ENCODE data around the gene ZBTB26.

DNA sequence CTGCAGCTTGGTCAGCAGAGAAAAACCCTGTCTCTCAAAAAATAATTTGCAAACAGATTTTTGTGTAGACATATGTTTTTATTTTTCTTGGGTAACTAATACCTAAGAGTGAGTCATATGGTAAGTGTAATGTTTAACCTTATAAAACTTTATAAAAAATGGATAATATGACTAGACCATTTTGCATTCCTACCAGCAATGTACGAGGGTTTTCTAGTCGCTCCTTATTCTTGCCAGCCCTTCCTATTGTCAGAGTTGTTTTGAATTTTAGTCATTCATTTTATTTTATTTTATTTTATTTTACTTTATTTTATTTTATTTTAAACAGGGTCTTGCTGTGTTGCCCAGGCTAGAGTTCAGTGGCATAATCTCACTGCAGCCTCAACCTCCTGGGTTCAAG, 47.3 kb upstream of the ZBTB26 start:
- TF ChIP-seq, protein P1, sequence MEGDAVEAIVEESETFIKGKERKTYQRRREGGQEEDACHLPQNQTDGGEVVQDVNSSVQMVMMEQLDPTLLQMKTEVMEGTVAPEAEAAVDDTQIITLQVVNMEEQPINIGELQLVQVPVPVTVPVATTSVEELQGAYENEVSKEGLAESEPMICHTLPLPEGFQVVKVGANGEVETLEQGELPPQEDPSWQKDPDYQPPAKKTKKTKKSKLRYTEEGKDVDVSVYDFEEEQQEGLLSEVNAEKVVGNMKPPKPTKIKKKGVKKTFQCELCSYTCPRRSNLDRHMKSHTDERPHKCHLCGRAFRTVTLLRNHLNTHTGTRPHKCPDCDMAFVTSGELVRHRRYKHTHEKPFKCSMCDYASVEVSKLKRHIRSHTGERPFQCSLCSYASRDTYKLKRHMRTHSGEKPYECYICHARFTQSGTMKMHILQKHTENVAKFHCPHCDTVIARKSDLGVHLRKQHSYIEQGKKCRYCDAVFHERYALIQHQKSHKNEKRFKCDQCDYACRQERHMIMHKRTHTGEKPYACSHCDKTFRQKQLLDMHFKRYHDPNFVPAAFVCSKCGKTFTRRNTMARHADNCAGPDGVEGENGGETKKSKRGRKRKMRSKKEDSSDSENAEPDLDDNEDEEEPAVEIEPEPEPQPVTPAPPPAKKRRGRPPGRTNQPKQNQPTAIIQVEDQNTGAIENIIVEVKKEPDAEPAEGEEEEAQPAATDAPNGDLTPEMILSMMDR (IDR thresholded peaks at IDR 0.05), result no peak
- TF ChIP-seq POLR2A (IDR thresholded peaks at IDR 0.05), result no peak

Measured in body of pancreas (tissue), 4 donors.